Measurements from ENCODE around the gene VCPKMT.

- TF ChIP-seq POLR2A (IDR thresholded peaks at IDR 0.05) = no peak
- no peak for TF ChIP-seq CTCF (IDR thresholded peaks at IDR 0.05)
Measured at GRCh38 chr14:50156111-50156510, 39.7 kb upstream of the VCPKMT start.
